ENCODE measurements around the gene CYTH4. TPM values are rescaled to one million over a fixed set of nuclear protein-coding genes. Genes with fewer than 3 reads are reported as not detected.
"Not testable (repeated sequence)": the region's sequence is repeated elsewhere in the genome, so short reads cannot be mapped to it uniquely, and the experiment has no call there.

CYTH4 gene
- total RNA-seq (2014; rRNA removed; shearing (Covaris generic)): not detected in 2 replicates

DNA sequence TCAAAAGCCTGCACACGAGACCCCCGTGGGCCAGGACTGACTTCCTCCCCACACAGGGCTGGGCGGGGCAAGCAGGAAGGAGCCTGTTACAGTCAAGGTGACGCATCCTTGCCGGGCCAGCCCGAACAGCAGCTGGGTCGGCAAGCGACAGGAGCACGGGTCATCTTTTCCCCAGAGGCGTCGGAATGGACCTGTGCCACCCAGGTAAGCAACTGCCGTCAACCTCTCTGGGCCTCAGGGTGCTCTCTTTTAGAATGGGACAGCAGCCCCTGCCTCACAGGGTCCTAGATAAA, at the start of gene CYTH4:
Gene CYTH4, plus strand, starts transcription at position 124 of the 293 bp plus-strand sequence. Its CDS starts 62 bp downstream, at position 186.
- no peak for DNase-seq (ENCODE audit: low spot score)
- in situ Hi-C loops (cut with HindIII; ENCODE audit: low sequenced_read_pairs): no loop called here

DNA sequence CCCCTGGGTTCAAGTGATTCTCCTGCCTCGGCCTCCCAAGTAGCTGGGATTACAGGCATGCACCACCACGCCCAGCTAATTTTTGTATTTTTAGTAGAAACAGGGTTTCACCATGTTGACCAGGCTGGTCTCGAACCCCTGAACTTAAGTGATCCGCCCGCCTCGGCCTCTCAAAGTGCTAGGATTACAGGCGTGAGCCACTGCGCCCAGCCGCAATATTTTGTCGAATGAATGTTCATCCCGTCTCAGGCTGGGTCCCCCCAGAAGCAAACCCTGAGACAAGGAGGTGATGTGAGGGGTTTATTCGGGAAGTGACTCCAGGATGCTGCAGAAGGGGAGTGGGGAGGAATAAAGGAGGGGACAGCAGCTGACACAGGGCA, 48.9 kb upstream of the CYTH4 start:
- in situ Hi-C loops (cut with HindIII; ENCODE audit: low sequenced_read_pairs); DNase-seq (ENCODE audit: low spot score): not testable (repeated sequence)

GRCh38 chr22:37233751-37234631, 48.3 kb upstream of the CYTH4 start:
- in situ Hi-C loops (cut with HindIII; ENCODE audit: low sequenced_read_pairs): no loop called here
- no peak for DNase-seq (ENCODE audit: low spot score)

DNA sequence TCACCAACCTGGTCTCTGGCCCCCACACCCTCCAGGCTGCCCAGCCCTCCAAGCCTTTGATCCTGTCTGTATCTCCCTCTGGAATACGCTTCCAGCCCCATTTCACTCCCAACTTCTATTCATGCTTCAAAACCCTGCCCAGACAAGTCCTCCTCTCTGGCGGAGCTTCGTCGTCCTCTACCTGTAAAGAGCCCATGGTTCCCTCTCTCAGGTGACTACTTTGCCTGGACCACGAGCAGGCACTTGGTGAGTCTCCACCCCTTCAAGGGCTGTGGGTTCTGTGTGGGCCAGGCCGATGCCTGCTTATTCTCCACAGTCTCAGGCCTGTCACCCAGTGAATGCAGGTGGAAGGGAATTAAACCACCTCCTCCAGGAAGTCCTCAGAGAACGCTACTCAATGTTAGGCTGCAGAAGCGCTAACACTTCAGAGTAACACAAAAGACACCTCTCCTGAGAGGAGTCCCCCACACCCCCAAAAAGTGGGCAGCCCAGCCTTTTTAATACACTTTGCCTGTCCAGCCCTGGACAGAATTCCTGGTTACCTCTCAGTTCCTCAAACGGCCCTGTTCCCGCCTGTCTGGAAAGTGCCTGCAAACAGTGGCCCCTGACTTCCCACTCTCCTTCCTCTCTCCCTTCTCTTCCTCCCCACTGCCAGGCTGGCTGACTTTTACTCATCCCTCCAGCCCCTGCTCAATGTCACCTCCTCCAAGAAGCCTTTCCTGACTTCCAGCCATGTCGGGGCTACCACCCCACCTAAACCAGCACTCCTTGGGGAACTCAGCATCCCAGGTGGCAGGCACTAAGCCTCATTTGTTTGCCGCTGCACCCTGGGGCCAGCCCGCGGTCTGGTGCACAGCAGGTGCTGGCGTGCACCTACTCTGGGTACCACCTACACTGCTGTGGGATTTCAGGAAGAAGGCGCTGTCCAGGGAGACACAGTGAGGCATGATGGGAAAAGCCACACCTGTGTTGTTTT, 47.3 kb upstream of the CYTH4 start:
- no peak for DNase-seq (ENCODE audit: low spot score)
- in situ Hi-C loops (cut with HindIII; ENCODE audit: low sequenced_read_pairs): no loop called here

DNA sequence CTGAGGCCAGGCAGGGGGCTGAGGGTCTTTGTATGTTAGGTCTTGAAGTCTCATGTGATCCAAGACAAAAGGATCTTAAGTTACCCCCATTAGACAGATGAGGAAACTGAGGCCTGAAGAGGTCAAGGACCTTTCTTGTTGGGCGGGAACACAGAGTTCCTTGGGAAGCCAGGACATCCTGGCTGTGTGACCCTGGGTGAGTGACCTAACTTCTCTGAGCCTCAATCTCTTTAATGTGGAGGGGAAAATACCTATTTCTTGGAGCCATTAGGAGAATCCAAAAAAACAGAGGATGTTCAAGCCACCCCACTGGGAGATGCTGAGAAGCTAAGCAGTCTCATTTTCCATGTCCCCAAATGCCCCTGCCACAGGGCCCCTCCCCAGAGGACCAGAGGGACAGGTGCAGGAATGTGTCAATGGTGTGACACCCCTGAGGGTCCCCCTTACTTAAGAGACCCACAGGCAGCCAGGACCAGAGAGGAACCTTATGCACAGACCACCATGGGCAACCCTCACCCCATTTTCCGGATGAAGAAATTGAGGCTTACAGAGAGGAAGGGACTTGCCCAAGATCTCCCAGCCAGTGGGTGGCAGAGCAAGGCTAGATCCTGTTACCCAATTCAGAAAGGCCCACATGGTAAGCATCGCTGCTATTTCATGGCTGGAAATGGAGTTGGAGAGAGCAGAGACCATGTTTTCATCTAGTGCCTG, 46.3 kb upstream of the CYTH4 start:
- in situ Hi-C loops (cut with HindIII; ENCODE audit: low sequenced_read_pairs): no loop called here
- no peak for DNase-seq (ENCODE audit: low spot score)

DNA sequence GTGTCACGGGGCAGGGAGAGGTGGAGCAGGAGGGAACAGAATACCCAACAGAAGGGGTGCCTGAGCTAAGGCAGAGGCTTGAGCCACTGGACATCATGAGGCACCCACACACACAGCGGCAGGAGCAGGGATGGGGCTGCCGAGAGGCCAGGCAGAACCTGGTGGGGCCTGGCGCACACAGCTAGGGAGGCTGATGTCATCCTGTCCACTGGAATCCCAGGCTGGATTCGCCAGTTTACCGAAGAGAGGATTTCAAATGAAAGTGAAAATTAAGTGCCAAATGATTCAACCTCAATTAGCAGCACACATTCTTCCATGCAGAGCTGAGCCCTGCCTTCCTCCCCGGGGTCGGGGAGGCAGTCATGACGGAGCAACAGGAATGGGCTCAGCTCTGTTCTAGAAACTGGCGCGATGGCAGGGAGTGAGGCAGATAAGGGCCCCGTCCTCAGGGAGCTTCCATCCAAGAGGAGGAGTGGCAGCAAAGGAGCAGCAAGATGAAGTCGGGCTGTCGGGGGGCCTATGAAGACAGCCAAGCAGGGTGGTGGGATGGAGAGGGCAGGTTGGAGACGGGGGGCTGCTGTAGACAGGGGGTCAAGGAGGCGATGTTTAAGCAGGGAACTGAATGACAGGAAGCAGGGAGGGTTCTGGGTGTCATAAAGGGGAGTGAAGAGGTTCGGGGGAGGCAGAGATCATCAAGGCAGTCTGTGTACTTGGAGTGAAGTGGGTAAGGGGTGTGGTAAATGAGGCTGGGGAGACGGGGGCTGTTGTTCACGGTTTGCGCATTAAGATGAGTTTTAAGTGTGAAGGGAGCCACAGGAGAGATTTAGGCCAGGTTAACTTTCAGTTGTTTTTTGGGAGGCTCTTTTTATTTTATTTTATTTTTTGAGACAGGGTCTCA, 44.7 kb upstream of the CYTH4 start:
- in situ Hi-C loops (cut with HindIII; ENCODE audit: low sequenced_read_pairs): no loop called here
- DNase-seq (ENCODE audit: low spot score): no peak

- in situ Hi-C loops (cut with HindIII; ENCODE audit: low sequenced_read_pairs): no loop called here
- DNase-seq (ENCODE audit: low spot score): no peak
Observed at GRCh38 chr22:37239336-37240239, 42.7 kb upstream of the CYTH4 start.

DNA sequence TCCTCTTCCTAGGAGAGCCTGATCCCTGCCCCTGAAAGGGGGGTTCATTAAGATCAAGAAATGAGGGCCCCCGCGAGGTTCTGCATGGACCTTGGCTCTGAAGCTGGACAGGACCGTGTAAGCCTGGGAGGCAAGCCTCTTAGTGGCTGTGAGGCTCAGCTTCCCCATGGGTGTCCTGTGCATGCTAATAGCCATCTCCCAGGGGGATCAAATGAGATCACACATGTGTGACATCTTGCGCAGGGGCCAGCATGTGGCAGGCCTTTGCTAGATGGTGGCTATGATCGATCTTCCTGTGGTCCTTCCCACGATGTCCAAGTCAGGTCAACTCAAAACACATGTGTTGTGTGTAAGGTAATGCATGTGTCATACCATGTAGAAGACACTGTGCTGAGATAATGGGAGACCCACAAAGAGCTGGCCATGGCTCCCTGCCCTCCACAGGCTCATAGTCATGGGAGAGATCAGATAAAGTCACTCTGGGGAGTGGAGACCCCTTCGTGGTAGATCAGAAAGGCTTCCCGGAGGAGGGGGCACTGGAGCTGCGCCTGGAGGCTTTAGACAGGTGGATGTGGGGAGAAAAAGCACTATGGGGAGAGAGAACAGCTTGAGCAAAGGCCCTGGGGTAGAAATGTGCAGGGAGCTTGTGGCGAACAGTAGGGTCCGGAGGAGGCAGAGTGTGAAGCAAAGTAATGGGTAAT, 41.9 kb upstream of the CYTH4 start:
- no peak for DNase-seq (ENCODE audit: low spot score)
- in situ Hi-C loops (cut with HindIII; ENCODE audit: low sequenced_read_pairs): no loop called here

- in situ Hi-C loops (cut with HindIII; ENCODE audit: low sequenced_read_pairs): no loop called here
- DNase-seq (ENCODE audit: low spot score): no peak
Observed at GRCh38 chr22:37240941-37241320, 41.4 kb upstream of the CYTH4 start.

DNA sequence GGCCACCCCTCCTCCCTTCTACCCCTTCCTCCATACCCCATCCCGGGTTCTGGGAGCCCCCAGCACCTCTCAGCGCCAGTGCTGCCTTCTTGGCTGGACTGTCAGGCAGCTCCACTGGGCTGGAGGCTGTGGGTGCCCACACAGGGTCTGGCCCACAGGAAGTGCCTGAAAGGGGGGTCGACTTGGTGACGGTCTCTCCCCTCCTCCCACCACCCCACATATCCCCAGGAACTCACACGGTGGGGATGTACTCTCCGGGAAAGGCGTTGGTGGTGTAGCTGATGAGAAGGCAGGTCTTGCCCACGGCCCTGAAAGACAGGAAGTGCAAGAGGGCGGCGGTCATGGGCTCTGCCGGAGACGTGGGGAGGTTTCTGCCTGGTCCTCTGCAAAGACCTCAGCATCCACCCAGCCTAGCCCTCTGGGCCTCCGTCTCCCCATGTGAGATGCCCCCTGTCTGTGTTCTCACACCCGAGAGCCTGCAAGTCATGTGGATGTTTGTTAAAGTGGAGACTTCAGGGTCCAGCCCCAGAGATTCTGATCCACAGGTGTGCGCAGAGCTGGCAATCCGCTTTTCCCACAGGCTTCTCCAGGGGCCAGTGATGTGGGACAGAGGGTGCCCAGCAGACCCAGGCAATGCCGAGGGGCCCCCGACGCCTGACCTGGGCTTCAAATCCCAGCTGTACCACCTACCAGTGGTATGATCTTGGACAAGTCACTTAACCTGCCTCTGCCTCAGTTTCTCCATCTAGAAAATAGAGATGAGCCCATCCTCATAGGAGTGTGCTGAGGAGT, 40.8 kb upstream of the CYTH4 start:
- in situ Hi-C loops (cut with HindIII; ENCODE audit: low sequenced_read_pairs): no loop called here
- DNase-seq (ENCODE audit: low spot score): no peak

DNA sequence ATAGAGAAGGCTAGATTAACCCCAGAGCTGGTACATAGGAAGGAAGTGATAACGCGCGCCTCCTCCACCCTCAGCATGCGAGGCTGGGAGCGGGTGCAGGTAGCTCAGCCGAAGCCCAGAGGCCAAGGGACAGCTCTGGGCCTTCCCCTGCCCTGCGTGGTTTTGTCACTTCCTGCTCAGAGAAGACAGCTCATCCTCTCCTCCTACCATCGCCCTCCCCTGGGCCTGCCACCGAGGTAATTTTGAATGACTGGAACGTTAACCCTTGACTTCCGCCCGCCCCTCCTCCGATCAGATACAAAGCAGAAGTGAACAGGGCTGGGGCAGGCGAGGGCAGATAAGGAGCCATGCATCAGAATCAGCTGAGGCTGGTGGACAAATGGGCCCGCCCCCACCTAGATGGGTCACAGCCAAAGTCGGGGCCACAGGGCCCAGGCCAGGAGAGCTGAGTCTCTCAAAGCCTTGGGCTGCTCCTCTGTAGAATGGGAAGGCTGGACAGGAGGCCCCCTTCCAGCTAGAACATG, 39.9 kb upstream of the CYTH4 start:
- DNase-seq (ENCODE audit: low spot score): no peak
- in situ Hi-C loops (cut with HindIII; ENCODE audit: low sequenced_read_pairs): no loop called here

DNA sequence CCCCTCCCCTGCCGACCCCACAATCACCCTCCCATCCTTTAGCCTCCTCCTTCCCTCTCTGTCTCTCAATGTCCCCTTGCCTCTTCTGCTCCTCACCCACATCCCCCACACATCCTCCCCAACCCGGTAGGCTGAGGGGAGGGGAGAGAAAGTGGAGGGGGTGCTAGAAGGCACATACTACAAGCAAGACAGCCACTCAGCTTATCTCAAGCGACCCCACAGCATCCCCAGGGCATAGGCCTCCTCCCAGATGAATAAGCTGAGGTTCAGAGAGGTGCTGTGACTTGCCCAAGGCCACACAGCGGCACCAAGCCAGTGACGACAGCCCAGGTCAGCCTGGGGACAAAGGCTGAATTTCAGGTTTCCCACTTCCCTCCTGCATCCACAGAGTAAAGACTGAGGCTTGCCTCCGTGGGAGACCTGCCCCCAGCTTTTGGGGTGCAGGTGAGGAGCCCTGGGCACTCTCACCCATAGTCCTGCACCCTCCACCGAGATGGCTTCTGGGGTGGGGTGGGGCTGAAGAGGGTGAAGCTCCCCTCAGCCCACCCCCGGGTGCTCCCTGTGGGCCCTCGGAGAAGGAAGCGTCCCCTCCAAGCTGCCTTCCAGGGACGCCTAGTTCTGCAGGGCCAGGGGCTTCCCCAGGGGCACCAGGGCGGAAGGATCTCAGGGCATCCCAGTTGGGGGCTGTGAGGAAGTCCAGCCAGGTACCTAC, 38.8 kb upstream of the CYTH4 start:
- no peak for DNase-seq (ENCODE audit: low spot score)
- in situ Hi-C loops (cut with HindIII; ENCODE audit: low sequenced_read_pairs): no loop called here

DNA sequence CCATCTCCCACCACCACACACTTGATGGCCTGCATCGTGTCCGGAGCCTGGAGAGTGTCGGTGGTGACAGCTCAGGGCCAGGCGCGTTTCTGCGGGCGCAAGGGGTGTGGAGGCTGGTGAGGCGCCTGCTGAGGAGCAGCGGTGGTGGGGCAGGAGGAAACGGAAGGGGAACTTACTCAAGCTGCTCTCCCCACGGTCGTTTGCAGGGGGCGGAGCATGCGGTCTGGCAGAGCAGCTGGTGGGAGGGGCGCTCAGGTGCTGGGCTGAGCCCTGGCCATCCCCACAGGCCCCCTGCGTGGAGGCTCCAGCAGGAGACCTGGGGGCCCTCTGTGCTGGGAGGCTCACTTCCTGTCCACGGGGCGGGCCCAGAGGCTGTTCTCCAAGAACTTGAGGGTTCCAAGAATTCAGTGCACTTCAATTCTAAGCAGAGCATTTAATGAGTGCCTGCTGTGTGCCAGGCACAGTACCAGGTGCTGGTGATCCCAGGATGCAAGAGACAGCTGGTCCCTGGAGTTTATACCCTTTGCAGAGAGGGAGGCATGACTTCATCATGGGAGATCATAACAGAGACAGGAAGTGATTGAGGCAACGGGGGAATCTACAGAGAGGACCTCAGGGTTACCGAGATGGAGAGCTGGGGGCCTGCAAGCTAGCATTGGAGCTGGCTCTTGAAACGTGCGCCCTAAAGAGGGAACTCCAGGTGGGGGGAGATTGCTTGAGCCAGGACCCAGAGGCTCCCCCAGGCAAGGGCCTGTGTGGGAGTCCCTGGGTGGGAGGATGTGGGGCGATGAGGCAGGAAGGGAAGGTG, 38.0 kb upstream of the CYTH4 start, which contains the start of gene RAC2:
Gene RAC2, minus strand, starts transcription at position 156 of the 808 bp plus-strand sequence. Its CDS starts 121 bp downstream, at position 35.
- DNase-seq (ENCODE audit: low spot score): no peak

DNA sequence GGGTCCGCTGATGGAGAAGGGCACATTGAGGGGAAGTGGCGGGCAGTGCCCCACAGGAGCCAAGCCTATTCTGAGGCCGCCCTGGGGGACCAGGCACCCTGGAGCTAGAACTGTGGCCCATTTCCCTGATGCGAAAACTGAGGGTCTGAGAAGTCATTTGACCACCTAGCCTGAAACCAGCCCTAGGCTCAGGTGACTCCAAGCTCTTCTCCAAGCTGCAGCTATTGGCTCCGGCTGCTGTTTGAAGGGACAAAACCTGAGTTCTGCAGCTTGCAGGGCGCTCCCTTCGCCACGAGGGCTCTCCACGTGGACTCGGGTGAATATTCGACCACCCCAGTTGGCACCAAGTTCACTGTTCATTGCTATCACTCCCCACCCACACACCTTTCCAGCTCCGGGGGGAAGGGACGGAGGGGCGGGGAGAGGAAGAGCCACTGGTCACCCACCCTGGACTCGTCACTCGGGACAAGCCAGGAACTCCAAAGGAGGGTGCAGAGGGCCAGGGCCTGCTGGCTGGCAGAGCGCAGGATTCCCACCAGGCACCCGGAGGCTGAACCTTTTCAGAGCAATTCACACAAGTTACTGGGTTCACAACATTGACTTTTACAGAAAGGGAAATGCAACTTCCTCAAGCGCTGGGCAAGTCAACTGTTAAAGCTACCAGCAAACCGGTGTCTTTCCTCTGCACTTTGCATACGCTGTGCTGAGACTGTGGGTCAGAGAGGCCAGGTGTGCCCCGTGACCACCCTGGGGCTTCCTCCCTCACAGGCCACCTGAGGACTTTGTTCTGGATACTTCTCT, 37.2 kb upstream of the CYTH4 start:
- no peak for DNase-seq (ENCODE audit: low spot score)
- in situ Hi-C loops (cut with HindIII; ENCODE audit: low sequenced_read_pairs): no loop called here

More for the DNA sequence above, 38.0 kb upstream of the CYTH4 start, which contains the start of gene RAC2:
- in situ Hi-C loops (cut with HindIII; ENCODE audit: low sequenced_read_pairs): no loop called here
